ENCODE results near the gene METTL21A.

The METTL21A gene

GRCh38 chr2:207571370-207571769 is 53.8 kb downstream of the METTL21A start:
- no peak for DNase-seq (ENCODE audit: low read depth in 1 of 2, low spot score in 1 of 2)
- in situ Hi-C loops (cut with HindIII; ENCODE audit: low pct_unique_long_range_greater_than_20kb, low sequenced_read_pairs), result no loop called here
- no peak for TF ChIP-seq JUND (IDR thresholded peaks at IDR 0.05; ENCODE audit: low read depth)

GRCh38 chr2:207567671-207568070 is 57.5 kb downstream of the METTL21A start:
- in situ Hi-C loops (cut with HindIII; ENCODE audit: low pct_unique_long_range_greater_than_20kb, low sequenced_read_pairs), result no loop called here
- DNase-seq (ENCODE audit: low read depth in 1 of 2, low spot score in 1 of 2), result no peak
- TF ChIP-seq JUND (IDR thresholded peaks at IDR 0.05; ENCODE audit: low read depth), result no peak

DNA sequence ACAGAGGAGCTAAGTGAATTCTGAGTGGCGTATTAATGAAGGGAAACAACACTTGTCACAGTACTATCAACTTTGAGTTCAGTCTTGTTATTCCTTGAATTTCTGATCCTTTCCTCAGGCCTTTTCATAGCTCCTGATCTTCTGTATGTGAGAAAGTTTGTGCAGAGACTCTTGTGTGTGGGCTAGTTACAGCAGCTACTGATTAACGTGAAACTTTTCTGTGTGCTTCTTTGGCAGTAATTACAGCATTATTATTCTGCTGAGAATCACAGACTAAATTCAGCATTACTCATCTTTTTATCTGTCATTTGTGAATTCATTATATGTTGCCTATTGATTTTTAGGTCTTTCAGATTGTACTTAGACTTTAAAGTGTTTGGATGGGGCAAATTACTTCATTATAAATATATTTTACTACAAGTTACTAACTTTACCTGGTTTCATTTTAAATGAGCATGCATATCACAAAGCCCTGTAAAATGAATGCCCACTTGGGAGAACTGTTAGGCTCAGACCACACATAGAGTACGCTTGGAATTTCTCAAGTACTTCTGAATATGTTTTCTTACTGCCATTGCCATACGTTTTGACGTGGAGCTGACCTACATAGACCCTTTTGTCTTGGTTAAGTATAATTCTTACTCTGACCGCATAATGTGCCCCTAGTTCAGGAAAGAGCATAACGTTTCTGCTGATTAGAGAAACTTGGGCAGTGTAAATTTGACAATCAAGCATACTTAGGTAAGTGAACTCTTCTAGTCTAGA is 59.3 kb downstream of the METTL21A start:
- no peak for DNase-seq (ENCODE audit: low read depth in 1 of 2, low spot score in 1 of 2)
- in situ Hi-C loops (cut with HindIII; ENCODE audit: low pct_unique_long_range_greater_than_20kb, low sequenced_read_pairs), result no loop called here
- TF ChIP-seq JUND (IDR thresholded peaks at IDR 0.05; ENCODE audit: low read depth), result no peak
